ENCODE measurements around the gene SAMD13. TPM values are rescaled to one million over a fixed set of nuclear protein-coding genes. Genes with fewer than 3 reads are reported as not detected.

The SAMD13 gene
- total and polyA plus RNA-seq, 3 donors from 2014 or later = 6.1 to 31.9 (median 6.6) TPM

DNA sequence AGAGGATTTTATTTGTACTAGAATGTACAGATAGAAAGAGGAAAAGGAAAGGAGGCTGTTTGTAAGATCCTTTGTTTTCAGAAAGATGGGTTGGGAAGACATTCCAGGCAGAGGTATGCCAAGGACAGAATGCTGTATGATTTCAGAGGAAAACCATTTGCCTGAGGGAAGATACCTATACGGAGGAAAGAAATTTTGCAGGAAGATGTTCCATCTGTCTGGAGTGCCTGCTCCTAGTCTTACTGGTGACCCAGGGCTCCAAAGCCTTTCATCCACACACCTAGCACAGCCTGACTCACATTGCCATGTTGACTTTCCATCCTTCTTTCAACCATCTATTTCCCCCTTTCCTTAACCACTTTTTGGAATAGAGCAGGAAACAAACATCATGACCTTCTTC, 18.2 kb downstream of the SAMD13 start:
- WGBS, 2 donors = 43 to 73% methylated on average over 1 of the region's 1 CpG
- no peak overlapping the region for H3K4me3 ChIP-seq
- TF ChIP-seq, protein P1, sequence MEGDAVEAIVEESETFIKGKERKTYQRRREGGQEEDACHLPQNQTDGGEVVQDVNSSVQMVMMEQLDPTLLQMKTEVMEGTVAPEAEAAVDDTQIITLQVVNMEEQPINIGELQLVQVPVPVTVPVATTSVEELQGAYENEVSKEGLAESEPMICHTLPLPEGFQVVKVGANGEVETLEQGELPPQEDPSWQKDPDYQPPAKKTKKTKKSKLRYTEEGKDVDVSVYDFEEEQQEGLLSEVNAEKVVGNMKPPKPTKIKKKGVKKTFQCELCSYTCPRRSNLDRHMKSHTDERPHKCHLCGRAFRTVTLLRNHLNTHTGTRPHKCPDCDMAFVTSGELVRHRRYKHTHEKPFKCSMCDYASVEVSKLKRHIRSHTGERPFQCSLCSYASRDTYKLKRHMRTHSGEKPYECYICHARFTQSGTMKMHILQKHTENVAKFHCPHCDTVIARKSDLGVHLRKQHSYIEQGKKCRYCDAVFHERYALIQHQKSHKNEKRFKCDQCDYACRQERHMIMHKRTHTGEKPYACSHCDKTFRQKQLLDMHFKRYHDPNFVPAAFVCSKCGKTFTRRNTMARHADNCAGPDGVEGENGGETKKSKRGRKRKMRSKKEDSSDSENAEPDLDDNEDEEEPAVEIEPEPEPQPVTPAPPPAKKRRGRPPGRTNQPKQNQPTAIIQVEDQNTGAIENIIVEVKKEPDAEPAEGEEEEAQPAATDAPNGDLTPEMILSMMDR (IDR thresholded peaks at IDR 0.05) = no peak
- TF ChIP-seq POLR2A (IDR thresholded peaks at IDR 0.05) = no peak
- no peak for DNase-seq
- intact Hi-C loops (cut with DNase I; ENCODE audit: low total_unique reads) = no loop called here
- H3K27me3 ChIP-seq = no peaks in the 10 kb centered on the region
- no peaks in the 10 kb centered on the region for H3K36me3 ChIP-seq (ENCODE audit: low read depth, missing control alignments)
- no peaks in the 10 kb centered on the region for H3K4me1 ChIP-seq
- H3K27ac ChIP-seq = no peak overlapping the region
- H3K9me3 ChIP-seq = no peaks in the 10 kb centered on the region

DNA sequence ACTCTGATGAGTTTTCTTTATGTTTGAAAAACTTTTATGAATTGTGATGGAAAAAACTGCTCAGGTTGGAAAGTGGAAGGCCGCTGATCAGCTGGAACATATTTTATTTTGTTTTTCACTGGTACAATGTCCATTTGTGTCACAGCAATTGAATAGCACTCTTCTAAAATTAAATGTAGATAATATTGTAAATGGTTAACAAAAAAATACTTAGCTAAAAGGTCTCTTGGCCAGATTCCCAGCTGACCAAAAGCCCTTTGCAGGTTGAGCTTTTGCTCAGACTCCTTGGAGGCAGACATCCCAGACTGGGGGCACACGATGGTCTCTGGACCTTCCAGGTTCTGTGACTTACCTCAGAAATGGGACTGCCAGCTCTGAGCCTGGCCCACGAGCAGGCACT, 26.3 kb downstream of the SAMD13 start:
- intact Hi-C loops (cut with DNase I; ENCODE audit: low total_unique reads) = no loop called here
- WGBS, 2 donors = 84 to 87% methylated on average over 3 of the region's 3 CpGs
- H3K9me3 ChIP-seq = no peaks in the 10 kb centered on the region

DNA sequence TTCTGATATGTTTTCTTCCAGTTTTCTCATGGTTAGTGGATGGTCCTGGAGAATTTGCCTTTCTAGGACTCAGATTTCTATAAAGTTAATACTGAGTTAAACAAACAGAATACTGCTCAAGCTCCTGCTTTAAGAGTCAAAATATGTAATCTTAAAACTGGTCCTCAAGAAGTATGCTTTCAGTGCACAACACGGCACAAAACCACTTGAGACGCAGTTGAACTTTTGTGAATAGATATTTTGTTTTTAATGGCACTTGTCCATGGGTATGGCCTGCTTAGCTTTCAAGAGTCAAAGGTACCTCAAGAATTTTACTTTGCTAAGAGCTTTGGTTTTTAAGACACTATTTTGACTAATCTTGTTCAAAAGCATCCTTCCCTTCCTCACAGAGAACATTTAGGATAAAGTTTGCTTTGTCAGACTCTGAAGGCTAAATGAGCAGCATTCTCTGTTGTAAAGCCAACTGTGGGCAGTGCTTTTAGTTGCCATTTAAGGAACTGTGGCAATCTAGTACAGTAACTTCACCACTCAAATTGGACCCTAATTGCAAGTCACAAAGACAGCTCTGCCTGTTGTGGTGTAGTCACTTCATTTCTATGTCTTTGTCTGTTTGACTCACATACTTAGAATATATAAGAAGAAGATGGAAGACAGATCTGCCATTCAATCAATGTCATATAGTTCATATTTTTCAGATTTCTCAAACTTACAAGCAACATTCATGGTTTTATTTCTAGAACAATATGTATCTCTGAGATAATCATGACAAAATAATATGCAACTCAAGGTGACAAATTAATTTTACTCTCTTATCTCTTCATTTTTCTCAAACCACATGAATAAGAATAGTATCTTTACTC, 28.8 kb downstream of the SAMD13 start:
- intact Hi-C loops (cut with DNase I; ENCODE audit: low total_unique reads) = no loop called here
- DNase-seq = no peak
- TF ChIP-seq, protein P1 (IDR thresholded peaks at IDR 0.05) = no peak
- TF ChIP-seq POLR2A (IDR thresholded peaks at IDR 0.05) = no peak
- H3K9me3 ChIP-seq = no peaks in the 10 kb centered on the region
- H3K27me3 ChIP-seq = no peaks in the 10 kb centered on the region
- H3K36me3 ChIP-seq (ENCODE audit: low read depth, missing control alignments) = no peaks in the 10 kb centered on the region
- no peaks in the 10 kb centered on the region for H3K4me1 ChIP-seq
- no peak overlapping the region for H3K27ac ChIP-seq
- H3K4me3 ChIP-seq = no peak overlapping the region
- 59 to 70% methylated on average over 2 of the region's 2 CpGs for WGBS, 2 donors

More for the DNA sequence above, 26.3 kb downstream of the SAMD13 start:
- Histone ChIP-seq H3K27me3 (no peaks in the 10 kb centered on the region), H3K27ac (no peak overlapping the region), H3K36me3 (ENCODE audit: low read depth, missing control alignments) (no peaks in the 10 kb centered on the region), H3K4me3 (no peak overlapping the region), H3K4me1 (no peaks in the 10 kb centered on the region)
- TF ChIP-seq, protein P1 (IDR thresholded peaks at IDR 0.05) = no peak
- no peak for TF ChIP-seq POLR2A (IDR thresholded peaks at IDR 0.05)
- no peak for DNase-seq

DNA sequence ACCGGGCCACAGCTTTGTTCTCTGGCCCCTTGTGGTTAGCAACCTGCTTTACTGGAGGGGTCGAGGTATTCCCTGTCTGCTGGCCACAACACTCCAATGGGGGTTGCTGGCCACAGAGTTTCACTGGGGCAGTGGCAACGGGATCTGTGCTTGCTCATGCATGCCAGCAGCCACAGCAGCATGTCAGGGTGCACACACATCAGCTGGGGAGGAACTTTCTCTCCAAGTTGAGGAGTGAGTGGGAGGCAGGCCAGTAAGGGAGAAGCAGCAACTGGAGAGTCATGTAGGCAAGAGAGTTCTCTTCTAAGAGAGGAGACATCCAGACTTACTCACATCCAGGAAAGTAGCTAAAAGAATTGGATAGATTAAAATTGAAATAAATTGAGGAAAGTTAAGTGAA, 38.0 kb downstream of the SAMD13 start:
- H3K4me1 ChIP-seq = no peaks in the 10 kb centered on the region
- no peak overlapping the region for H3K27ac ChIP-seq
- no peak overlapping the region for H3K4me3 ChIP-seq
- H3K27me3 ChIP-seq = no peaks in the 10 kb centered on the region
- no peaks in the 10 kb centered on the region for H3K9me3 ChIP-seq
- intact Hi-C loops (cut with DNase I; ENCODE audit: low total_unique reads) = no loop called here
- H3K36me3 ChIP-seq (ENCODE audit: low read depth, missing control alignments) = no peaks in the 10 kb centered on the region
- WGBS, 2 donors = 52 to 86% methylated on average over 2 to 3 of the region's 3 CpGs
- DNase-seq = no peak
- no peak for TF ChIP-seq POLR2A (IDR thresholded peaks at IDR 0.05)

DNA sequence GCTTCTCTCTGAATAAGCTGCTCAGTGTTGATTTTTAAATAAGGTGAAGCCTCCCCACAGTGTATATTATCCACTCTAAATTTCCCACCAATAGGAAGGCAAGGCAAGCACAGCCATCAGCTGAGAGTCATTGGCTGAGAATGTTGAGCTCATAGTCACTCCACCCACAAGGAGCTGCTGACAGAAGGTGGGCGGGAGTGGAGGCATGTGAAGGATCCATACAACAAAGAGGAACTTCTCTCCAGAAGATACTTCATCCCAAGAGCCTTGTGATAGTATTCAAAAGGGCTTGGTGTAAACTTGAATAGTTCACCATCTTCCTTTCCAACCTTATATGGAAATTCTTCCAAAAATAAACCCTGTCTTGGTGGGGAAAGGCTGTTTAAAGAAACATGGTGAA, 42.8 kb downstream of the SAMD13 start:
- 80 to 89% methylated on average over 1 of the region's 1 CpG for WGBS, 2 donors
- TF ChIP-seq, protein P1 (IDR thresholded peaks at IDR 0.05) = no peak
- no peak for TF ChIP-seq POLR2A (IDR thresholded peaks at IDR 0.05)
- H3K4me3 ChIP-seq = no peak overlapping the region
- H3K27me3 ChIP-seq = no peaks in the 10 kb centered on the region
- H3K27ac ChIP-seq = no peak overlapping the region
- DNase-seq = no peak
- H3K4me1 ChIP-seq = no peaks in the 10 kb centered on the region
- H3K9me3 ChIP-seq = no peaks in the 10 kb centered on the region
- intact Hi-C loops (cut with DNase I; ENCODE audit: low total_unique reads) = no loop called here
- no peaks in the 10 kb centered on the region for H3K36me3 ChIP-seq (ENCODE audit: low read depth, missing control alignments)
